ENCODE results near the gene NKX2-1. TPM values are rescaled to one million over a fixed set of nuclear protein-coding genes. Genes with fewer than 3 reads are reported as not detected.

NKX2-1 gene
- total and polyA plus RNA-seq, 10 of the 15 experiments (the other 5 are each of a cell fraction or from before 2014, with no cell fraction given): 0.03 TPM; not detected in 9

GRCh38 chr14:36550899-36551298 is 30.9 kb upstream of the NKX2-1 start:
- no peaks in the 10 kb centered on the region for H3K4me1 ChIP-seq (ENCODE audit: control insufficient read depth, insufficient read depth, low read length)
- ChIA-PET SMC1A (ENCODE audit: uncharacterized antibody, unreplicated experiment) (no interaction called here), RAD21 (ENCODE audit: unreplicated experiment) (no interaction called here), CTCF (interaction anchor here (0.6 to 5.1 kb wide), 2 partner anchors 177 to 599 kb away, joined by 3 to 44 read pairs; no protein-coding TSS in a partner anchor), POLR2A (no interaction called here)
- no peaks in the 10 kb centered on the region for H3K27me3 ChIP-seq (replicated peaks in 1 of 2; ENCODE audit: control insufficient read depth in 2 of 2, insufficient read depth in 2 of 2, low read length in 1 of 2)
- FAIRE-seq: no peak
- no peaks in the 10 kb centered on the region for H3K36me3 ChIP-seq (ENCODE audit: control insufficient read depth in 2 of 2, insufficient read depth in 2 of 2, low read length in 1 of 2)
- no peaks in the 10 kb centered on the region for H3K79me2 ChIP-seq (ENCODE audit: control insufficient read depth, insufficient read depth, low read length)
- H3K4me3 ChIP-seq: no peak overlapping the region
- no peak overlapping the region for H2AFZ ChIP-seq (ENCODE audit: control insufficient read depth, low read depth, low read length)
- no peak for ATAC-seq
- no TSS peak for BruUV-seq (replicated peaks)
- DNase-seq (ENCODE audit: low read depth, low spot score): no peak
- no peak overlapping the region for H3K27ac ChIP-seq (ENCODE audit: control insufficient read depth, insufficient read depth)
- no peak overlapping the region for H3K4me2 ChIP-seq (ENCODE audit: control insufficient read depth, insufficient read depth)
- intact Hi-C loops (cut with micrococcal nuclease; ENCODE audit: unreplicated experiment): loop anchor here (5.0 kb wide), 1 partner anchor 596 kb away; no protein-coding TSS in a partner anchor
- in situ Hi-C loops (cut with MboI): loop anchor here (10.0 kb wide), 2 partner anchors 604 to 666 kb away; no protein-coding TSS in a partner anchor
- H3K9me3 ChIP-seq (replicated peaks; ENCODE audit: control insufficient read depth, insufficient read depth, low read length): no peaks in the 10 kb centered on the region
- 0% methylated on average over 1 of the region's 1 CpG for WGBS (ENCODE audit: insufficient coverage, insufficient replicate concordance, low lambda C conversion rate, missing lambda C conversion rate)
- no peak overlapping the region for H3K9ac ChIP-seq (ENCODE audit: control insufficient read depth, insufficient read depth, low read length)
- H4K20me1 ChIP-seq (ENCODE audit: control insufficient read depth, insufficient read depth): no peaks in the 10 kb centered on the region
- TF ChIP-seq RELB (IDR thresholded peaks at IDR 0.05; ENCODE audit: low read depth) (no peak), LARP7 (IDR thresholded peaks at IDR 0.05) (no peak), ZNF622 (IDR thresholded peaks at IDR 0.05) (no peak), NR2C2 (IDR thresholded peaks at IDR 0.05; ENCODE audit: borderline replicate concordance, control insufficient read depth, insufficient read length, low read depth) (no peak)
- TF ChIP-seq, protein P1, sequence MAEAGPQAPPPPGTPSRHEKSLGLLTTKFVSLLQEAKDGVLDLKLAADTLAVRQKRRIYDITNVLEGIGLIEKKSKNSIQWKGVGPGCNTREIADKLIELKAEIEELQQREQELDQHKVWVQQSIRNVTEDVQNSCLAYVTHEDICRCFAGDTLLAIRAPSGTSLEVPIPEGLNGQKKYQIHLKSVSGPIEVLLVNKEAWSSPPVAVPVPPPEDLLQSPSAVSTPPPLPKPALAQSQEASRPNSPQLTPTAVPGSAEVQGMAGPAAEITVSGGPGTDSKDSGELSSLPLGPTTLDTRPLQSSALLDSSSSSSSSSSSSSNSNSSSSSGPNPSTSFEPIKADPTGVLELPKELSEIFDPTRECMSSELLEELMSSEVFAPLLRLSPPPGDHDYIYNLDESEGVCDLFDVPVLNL (IDR thresholded peaks at IDR 0.05; ENCODE audit: low read depth, low read length): no peak
- TF ChIP-seq, protein P2, sequence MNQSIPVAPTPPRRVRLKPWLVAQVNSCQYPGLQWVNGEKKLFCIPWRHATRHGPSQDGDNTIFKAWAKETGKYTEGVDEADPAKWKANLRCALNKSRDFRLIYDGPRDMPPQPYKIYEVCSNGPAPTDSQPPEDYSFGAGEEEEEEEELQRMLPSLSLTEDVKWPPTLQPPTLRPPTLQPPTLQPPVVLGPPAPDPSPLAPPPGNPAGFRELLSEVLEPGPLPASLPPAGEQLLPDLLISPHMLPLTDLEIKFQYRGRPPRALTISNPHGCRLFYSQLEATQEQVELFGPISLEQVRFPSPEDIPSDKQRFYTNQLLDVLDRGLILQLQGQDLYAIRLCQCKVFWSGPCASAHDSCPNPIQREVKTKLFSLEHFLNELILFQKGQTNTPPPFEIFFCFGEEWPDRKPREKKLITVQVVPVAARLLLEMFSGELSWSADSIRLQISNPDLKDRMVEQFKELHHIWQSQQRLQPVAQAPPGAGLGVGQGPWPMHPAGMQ (IDR thresholded peaks at IDR 0.05; ENCODE audit: borderline replicate concordance): no peak
- TF ChIP-seq, protein P3, sequence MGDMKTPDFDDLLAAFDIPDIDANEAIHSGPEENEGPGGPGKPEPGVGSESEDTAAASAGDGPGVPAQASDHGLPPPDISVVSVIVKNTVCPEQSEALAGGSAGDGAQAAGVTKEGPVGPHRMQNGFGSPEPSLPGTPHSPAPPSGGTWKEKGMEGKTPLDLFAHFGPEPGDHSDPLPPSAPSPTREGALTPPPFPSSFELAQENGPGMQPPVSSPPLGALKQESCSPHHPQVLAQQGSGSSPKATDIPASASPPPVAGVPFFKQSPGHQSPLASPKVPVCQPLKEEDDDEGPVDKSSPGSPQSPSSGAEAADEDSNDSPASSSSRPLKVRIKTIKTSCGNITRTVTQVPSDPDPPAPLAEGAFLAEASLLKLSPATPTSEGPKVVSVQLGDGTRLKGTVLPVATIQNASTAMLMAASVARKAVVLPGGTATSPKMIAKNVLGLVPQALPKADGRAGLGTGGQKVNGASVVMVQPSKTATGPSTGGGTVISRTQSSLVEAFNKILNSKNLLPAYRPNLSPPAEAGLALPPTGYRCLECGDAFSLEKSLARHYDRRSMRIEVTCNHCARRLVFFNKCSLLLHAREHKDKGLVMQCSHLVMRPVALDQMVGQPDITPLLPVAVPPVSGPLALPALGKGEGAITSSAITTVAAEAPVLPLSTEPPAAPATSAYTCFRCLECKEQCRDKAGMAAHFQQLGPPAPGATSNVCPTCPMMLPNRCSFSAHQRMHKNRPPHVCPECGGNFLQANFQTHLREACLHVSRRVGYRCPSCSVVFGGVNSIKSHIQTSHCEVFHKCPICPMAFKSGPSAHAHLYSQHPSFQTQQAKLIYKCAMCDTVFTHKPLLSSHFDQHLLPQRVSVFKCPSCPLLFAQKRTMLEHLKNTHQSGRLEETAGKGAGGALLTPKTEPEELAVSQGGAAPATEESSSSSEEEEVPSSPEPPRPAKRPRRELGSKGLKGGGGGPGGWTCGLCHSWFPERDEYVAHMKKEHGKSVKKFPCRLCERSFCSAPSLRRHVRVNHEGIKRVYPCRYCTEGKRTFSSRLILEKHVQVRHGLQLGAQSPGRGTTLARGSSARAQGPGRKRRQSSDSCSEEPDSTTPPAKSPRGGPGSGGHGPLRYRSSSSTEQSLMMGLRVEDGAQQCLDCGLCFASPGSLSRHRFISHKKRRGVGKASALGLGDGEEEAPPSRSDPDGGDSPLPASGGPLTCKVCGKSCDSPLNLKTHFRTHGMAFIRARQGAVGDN (IDR thresholded peaks at IDR 0.05): no peak
- TF ChIP-seq, protein P4, sequence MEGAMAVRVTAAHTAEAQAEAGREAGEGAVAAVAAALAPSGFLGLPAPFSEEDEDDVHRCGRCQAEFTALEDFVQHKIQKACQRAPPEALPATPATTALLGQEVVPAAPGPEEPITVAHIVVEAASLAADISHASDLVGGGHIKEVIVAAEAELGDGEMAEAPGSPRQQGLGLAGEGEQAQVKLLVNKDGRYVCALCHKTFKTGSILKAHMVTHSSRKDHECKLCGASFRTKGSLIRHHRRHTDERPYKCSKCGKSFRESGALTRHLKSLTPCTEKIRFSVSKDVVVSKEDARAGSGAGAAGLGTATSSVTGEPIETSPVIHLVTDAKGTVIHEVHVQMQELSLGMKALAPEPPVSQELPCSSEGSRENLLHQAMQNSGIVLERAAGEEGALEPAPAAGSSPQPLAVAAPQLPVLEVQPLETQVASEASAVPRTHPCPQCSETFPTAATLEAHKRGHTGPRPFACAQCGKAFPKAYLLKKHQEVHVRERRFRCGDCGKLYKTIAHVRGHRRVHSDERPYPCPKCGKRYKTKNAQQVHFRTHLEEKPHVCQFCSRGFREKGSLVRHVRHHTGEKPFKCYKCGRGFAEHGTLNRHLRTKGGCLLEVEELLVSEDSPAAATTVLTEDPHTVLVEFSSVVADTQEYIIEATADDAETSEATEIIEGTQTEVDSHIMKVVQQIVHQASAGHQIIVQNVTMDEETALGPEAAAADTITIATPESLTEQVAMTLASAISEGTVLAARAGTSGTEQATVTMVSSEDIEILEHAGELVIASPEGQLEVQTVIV (IDR thresholded peaks at IDR 0.05; ENCODE audit: borderline replicate concordance, partially characterized antibody): no peak

Measured in GM12878 (cell line).